HEK293T (cell line): ENCODE results near the gene FAM111A.

Experiments used
- CTCF ChIA-PET: fragments of 350-600 bp; formaldehyde crosslinking; extraction: SDS; loops from one replicate; lab custom pipeline; 2021; ENCODE audit warnings: antibody characterized with exemption, inconsistent platforms; lab: Yijun Ruan, JAX
- POLR2A ChIA-PET: fragments of 350-600 bp; formaldehyde crosslinking; extraction: SDS; loops from one replicate; lab custom pipeline; 2020; ENCODE audit warnings: antibody characterized with exemption, inconsistent platforms; lab: Yijun Ruan, JAX
- DNase-seq: peaks from one replicate; pipeline ENCODE4 v3.0.0; 2012; ENCODE audit warnings: mixed read lengths; ENCODE audit errors: extremely low spot score
- ARNT ChIP-seq: fragments of 450-650 bp; IDR thresholded peaks from 2 replicates; pipeline ENCODE4 v1.6.1; 2017; ENCODE audit warnings: mild to moderate bottlenecking
- BHLHE40 ChIP-seq: fragments of 450-650 bp; IDR thresholded peaks from 2 replicates; pipeline ENCODE4 v1.6.1; 2016; ENCODE audit warnings: mild to moderate bottlenecking, moderate library complexity, borderline replicate concordance
- CTBP1 ChIP-seq: fragments of 450-650 bp; IDR thresholded peaks from 2 replicates; pipeline ENCODE4 v1.6.1; 2016; ENCODE audit warnings: borderline replicate concordance
- ELF4 ChIP-seq: fragments of 450-650 bp; IDR thresholded peaks from 2 replicates; pipeline ENCODE4 v1.6.1; 2017; ENCODE audit warnings: antibody characterized with exemption
- FOXA1 ChIP-seq: fragments of 450-650 bp; IDR thresholded peaks from 2 replicates; pipeline ENCODE4 v1.6.1; 2016; ENCODE audit warnings: mild to moderate bottlenecking
- FOXK2 ChIP-seq: fragments of 450-650 bp; IDR thresholded peaks from 2 replicates; pipeline ENCODE4 v1.6.1; 2016; ENCODE audit warnings: mild to moderate bottlenecking
- FOXM1 ChIP-seq: fragments of 450-650 bp; IDR thresholded peaks from 2 replicates; pipeline ENCODE4 v1.6.1; 2017; ENCODE audit warnings: mild to moderate bottlenecking, borderline replicate concordance
- HDGF ChIP-seq: fragments of 450-650 bp; IDR thresholded peaks from 2 replicates; pipeline ENCODE4 v1.6.1; 2017; ENCODE audit warnings: antibody characterized with exemption, borderline replicate concordance
- L3MBTL2 ChIP-seq: fragments of 450-650 bp; conservative IDR thresholded peaks from 2 replicates; pipeline ENCODE4 v1.6.1; 2016; ENCODE audit warnings: mild to moderate bottlenecking
- LEF1 ChIP-seq: fragments of 450-650 bp; IDR thresholded peaks from 2 replicates; pipeline ENCODE4 v1.6.1; 2017; ENCODE audit warnings: mild to moderate bottlenecking, borderline replicate concordance
- NFRKB ChIP-seq: fragments of 450-650 bp; IDR thresholded peaks from 2 replicates; pipeline ENCODE4 v1.6.1; 2016; ENCODE audit warnings: mild to moderate bottlenecking, moderate library complexity
- SP1 ChIP-seq: fragments of 450-650 bp; IDR thresholded peaks from 2 replicates; pipeline ENCODE4 v1.6.1; 2017
- SUZ12 ChIP-seq: fragments of 450-650 bp; IDR thresholded peaks from 2 replicates; pipeline ENCODE4 v1.6.1; 2016; ENCODE audit warnings: mild to moderate bottlenecking
- TARDBP ChIP-seq: fragments of 450-650 bp; IDR thresholded peaks from 2 replicates; pipeline ENCODE4 v1.6.1; 2016
- ZNF384 ChIP-seq: fragments of 450-650 bp; IDR thresholded peaks from 2 replicates; pipeline ENCODE4 v1.6.1; 2016
- TF ChIP-seq, protein P1 (sequence below): fragments of 450-650 bp; IDR thresholded peaks from 2 replicates; pipeline ENCODE4 v1.6.1; 2016

Gene FAM111A

DNA sequence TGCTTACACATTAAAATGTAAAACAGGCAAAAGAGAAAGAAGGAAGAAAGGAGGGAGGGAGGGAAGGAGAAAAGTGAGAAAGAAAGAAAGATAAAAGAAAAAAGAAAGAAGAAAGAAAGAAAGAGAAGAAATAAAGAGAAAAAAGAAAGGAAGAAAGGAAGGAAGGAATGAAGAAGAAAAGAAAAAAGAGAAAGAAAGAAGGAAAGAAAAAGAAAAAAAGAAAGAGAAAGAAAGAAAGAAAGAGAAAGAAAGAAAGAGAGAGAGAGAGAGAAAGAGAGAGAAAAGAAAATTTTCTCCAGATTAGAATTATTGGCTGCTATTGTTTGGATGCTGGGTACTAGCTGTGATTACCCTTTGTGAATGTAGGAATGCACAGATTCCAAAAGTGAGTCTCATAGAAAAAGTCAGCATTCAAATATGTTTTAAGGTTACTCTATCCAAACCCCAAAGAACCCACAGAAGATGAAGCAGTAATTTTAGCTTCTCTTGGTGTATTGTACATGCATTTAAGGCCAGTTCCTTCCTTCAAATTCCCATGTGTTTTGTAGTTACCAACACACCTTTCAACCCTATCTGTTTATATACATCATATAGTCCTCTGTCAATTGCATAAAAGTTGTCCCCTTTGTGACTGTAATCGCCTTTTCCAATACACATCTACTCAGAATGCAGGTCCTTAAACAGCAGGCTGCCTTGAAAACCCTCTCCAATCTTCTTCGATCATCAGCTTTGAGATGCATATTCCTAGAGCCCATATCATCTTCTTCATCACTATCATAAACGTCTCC lies 789 bp upstream of the FAM111A start:
- no peak for DNase-seq
- POLR2A ChIA-PET, result interaction anchor here (0.9 to 1.4 kb wide), 2 partner anchors 16 to 564 kb away, joined by 3 read pairs; no protein-coding TSS in a partner anchor
- CTCF ChIA-PET, result interaction anchor here (0.5 to 1.6 kb wide), 3 partner anchors 16 to 820 kb away, joined by 3 to 7 read pairs (median 5); no protein-coding TSS in a partner anchor
- no peak for TF ChIP-seq SP1
- TF ChIP-seq LEF1, result no peak
- TF ChIP-seq NFRKB, result no peak
- no peak for TF ChIP-seq FOXA1

GRCh38 chr11:59144096-59144495 lies 1.4 kb downstream of the FAM111A start:
- CTCF ChIA-PET, result interaction anchor here (1.0 kb wide), 1 partner anchor 14 kb away, joined by 4 read pairs; no protein-coding TSS in a partner anchor
- no peak for DNase-seq
- TF ChIP-seq CTBP1 (no peak), BHLHE40 (no peak), SP1 (no peak), FOXK2 (no peak), ELF4 (no peak), NFRKB (no peak), FOXM1 (no peak), SUZ12 (no peak), TARDBP (no peak), HDGF (no peak), LEF1 (no peak), ZNF384 (no peak), L3MBTL2 (no peak), FOXA1 (no peak), ARNT (no peak)
- TF ChIP-seq, protein P1, sequence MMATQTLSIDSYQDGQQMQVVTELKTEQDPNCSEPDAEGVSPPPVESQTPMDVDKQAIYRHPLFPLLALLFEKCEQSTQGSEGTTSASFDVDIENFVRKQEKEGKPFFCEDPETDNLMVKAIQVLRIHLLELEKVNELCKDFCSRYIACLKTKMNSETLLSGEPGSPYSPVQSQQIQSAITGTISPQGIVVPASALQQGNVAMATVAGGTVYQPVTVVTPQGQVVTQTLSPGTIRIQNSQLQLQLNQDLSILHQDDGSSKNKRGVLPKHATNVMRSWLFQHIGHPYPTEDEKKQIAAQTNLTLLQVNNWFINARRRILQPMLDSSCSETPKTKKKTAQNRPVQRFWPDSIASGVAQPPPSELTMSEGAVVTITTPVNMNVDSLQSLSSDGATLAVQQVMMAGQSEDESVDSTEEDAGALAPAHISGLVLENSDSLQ, result no peak
- POLR2A ChIA-PET, result no interaction called here

GRCh38 chr11:59144579-59145345 lies 2.1 kb downstream of the FAM111A start:
- ChIA-PET CTCF (interaction anchor here (1.0 kb wide), 1 partner anchor 13 kb away, joined by 4 read pairs; no protein-coding TSS in a partner anchor), POLR2A (no interaction called here)
- no peak for TF ChIP-seq ARNT
- TF ChIP-seq CTBP1, result no peak
- TF ChIP-seq, protein P1, result no peak
- DNase-seq, result no peak

DNA sequence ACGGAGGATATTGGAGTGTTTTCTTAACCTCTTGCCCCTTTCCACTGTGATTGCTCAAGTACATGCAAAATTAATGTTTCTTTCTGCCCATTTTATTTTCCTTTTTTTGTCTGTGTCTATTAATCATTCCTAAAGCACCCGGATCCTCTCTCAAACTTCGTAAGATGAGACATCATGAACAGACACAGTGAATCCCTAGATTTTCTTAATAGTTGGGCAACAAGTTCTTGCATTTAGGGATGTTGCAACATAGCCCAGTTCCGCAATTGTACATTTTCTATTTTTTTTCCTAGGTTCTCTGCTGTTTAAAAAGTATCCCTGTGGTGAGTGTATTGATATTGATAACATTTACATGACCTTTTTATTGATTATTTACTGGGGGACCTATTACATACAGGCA lies 2.9 kb downstream of the FAM111A start:
- DNase-seq, result no peak
- POLR2A ChIA-PET, result no interaction called here
- no peak for TF ChIP-seq FOXK2
- no peak for TF ChIP-seq FOXA1
- TF ChIP-seq ARNT, result no peak
- no peak for TF ChIP-seq TARDBP
- TF ChIP-seq L3MBTL2, result no peak
- TF ChIP-seq CTBP1, result no peak
- no peak for TF ChIP-seq SP1

DNA sequence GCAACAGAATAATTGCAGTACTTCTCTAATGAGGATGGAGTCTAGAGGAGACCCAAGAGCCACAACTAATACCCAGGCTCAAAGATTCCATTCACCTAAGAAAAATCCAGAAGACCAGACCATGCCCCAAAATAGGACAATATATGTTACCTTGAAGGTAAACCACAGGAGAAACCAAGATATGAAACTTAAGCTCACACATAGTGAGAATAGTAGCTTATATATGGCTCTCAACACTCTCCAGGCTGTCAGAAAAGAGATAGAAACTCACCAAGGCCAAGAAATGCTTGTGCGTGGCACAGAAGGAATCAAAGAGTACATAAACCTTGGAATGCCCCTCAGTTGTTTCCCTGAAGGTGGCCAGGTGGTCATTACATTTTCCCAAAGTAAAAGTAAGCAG lies 9.1 kb downstream of the FAM111A start:
- TF ChIP-seq CTBP1 (no peak), FOXM1 (no peak), BHLHE40 (no peak), NFRKB (no peak), ELF4 (no peak), ZNF384 (no peak), ARNT (no peak), HDGF (no peak), SP1 (no peak), TARDBP (no peak), FOXK2 (no peak), SUZ12 (no peak), FOXA1 (no peak), L3MBTL2 (no peak), LEF1 (no peak)
- TF ChIP-seq, protein P1, result no peak
- no peak for DNase-seq
- POLR2A ChIA-PET, result no interaction called here
- CTCF ChIA-PET, result no interaction called here

More for the DNA sequence above, 2.9 kb downstream of the FAM111A start:
- CTCF ChIA-PET, result no interaction called here

DNA sequence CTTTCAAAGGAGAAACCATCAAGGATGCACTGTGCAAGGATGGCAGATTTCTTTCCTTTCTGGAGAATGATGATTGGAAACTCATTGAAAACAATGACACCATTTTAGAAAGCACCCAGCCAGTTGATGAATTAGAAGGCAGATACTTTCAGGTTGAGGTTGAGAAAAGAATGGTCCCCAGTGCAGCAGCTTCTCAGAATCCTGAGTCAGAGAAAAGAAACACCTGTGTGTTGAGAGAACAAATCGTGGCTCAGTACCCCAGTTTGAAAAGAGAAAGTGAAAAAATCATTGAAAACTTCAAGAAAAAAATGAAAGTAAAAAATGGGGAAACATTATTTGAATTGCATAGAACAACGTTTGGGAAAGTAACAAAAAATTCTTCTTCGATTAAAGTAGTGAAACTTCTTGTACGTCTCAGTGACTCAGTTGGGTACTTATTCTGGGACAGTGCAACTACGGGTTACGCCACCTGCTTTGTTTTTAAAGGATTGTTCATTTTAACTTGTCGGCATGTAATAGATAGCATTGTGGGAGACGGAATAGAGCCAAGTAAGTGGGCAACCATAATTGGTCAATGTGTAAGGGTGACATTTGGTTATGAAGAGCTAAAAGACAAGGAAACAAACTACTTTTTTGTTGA lies 9.8 kb downstream of the FAM111A start:
- DNase-seq, result no peak
- POLR2A ChIA-PET, result no interaction called here
- CTCF ChIA-PET, result no interaction called here
- TF ChIP-seq SP1 (no peak), ARNT (no peak), L3MBTL2 (no peak), ELF4 (no peak), NFRKB (no peak), FOXA1 (no peak), FOXK2 (no peak), BHLHE40 (no peak), HDGF (no peak), TARDBP (no peak)
